Mucosa of descending colon (tissue), 3 donors: Measurements from ENCODE around the gene SLC6A3. TPM values are rescaled to one million over a fixed set of nuclear protein-coding genes. Genes with fewer than 3 reads are reported as not detected.

ENCODE experiments used
- ATAC-seq: fragments of 200-7000 bp; cut with Tn5 transposase; one replicate; pipeline ENCODE4 v1.9.1; 2020; ENCODE audit warnings: mild to moderate bottlenecking, moderate library complexity
- DNase-seq, 3 donors: peaks; one replicate each; pipeline ENCODE4 v3.0.0-alpha.2; 2020
- H3K36me3 ChIP-seq: fragments of 200-600 bp; one replicate; pipeline ENCODE4 v1.8.0; 2021; ENCODE audit warnings: low read depth, mild to moderate bottlenecking
- H3K4me1 ChIP-seq: fragments of 200-600 bp; one replicate; pipeline ENCODE4 v1.8.0; 2021; ENCODE audit warnings: low read depth, mild to moderate bottlenecking
- H3K4me3 ChIP-seq: fragments of 200-600 bp; one replicate; pipeline ENCODE4 v1.8.0; 2021; ENCODE audit warnings: mild to moderate bottlenecking
- H3K9me3 ChIP-seq: fragments of 200-600 bp; one replicate; pipeline ENCODE4 v1.8.0; 2021; ENCODE audit warnings: mild to moderate bottlenecking
- CTCF ChIP-seq: fragments of 200-600 bp; IDR thresholded peaks from one replicate; pipeline ENCODE4 v1.8.0; 2022; ENCODE audit warnings: antibody characterized with exemption, mild to moderate bottlenecking
- intact Hi-C, 2 donors: fragments of 100-400 bp; cut with DNase I in 1 of 2; cut with micrococcal nuclease in 1 of 2; formaldehyde crosslinking; loops; one replicate each; pipeline versions ENCODE4 v1.11.0 to v1.11.1; 2022; cut with DNase I, micrococcal nuclease
- total RNA-seq, 3 donors: library from RNA; stranded (reverse); fragmentation: NEBNext Ultra II Directional in 2 of 3; extraction: Animal tissue kit (Norgen Biotek cat#: 25700) in 2 of 3; gene quantifications; one replicate each; pipeline versions ENCODE4 v1.2.1 to v1.2.4, GENCODE V29; 2021 to 2023
- donor health status: DM: no; HTN: no; CAD: no; lungs with moderate emphysema.
- donor health status: DM: no; HTN: no; CAD: no.
- donor health status: DM: no; HTN: yes; CAD: no.

The SLC6A3 gene
- total RNA-seq, 3 donors from 2014 or later: not detected

- peak in 2 of 3 donors; percentile 38 to 60 for DNase-seq
- no peak for TF ChIP-seq CTCF
- peak overlapping the region; percentile 80 for H3K4me3 ChIP-seq
- peaks cover 3% of the 10 kb centered on the region for H3K36me3 ChIP-seq
- ATAC-seq: peak; percentile 9
- intact Hi-C loops: no loop called here
- peaks cover 14% of the 10 kb centered on the region for H3K4me1 ChIP-seq
- H3K9me3 ChIP-seq: no peaks in the 10 kb centered on the region
These were observed 101.0 kb downstream of the SLC6A3 start for GRCh38 chr5:1343931-1344901.

- Histone ChIP-seq H3K4me1 (peaks cover 14% of the 10 kb centered on the region), H3K4me3 (no peak overlapping the region), H3K9me3 (no peaks in the 10 kb centered on the region), H3K36me3 (peaks cover 3% of the 10 kb centered on the region)
- no peak for DNase-seq
- ATAC-seq: no peak
- no peak for TF ChIP-seq CTCF
- intact Hi-C loops: no loop called here
These were observed 101.9 kb downstream of the SLC6A3 start for GRCh38 chr5:1343315-1343751.

Other genes with a start within 250 kb of the SLC6A3 start
- gene SLC6A19, start 243.8 kb downstream of the SLC6A3 start, total RNA-seq: 10 to 100 TPM; 14.4 to 92.8 (median 29.2) TPM
- gene SLC6A18, start 220.1 kb downstream of the SLC6A3 start, total RNA-seq: under 1 TPM in 1 of 3 donors, not detected in 2; 0.89 TPM
- gene TERT, start 150.4 kb downstream of the SLC6A3 start, total RNA-seq: 1 to 10 TPM; 2.1 to 5.0 (median 2.8) TPM
- gene CLPTM1L, start 100.3 kb downstream of the SLC6A3 start, total RNA-seq: 100 to 1,000 TPM in 1 of 3 donors, 10 to 100 TPM in 2; 86.6 to 101 (median 97.6) TPM
- 10 to 100 TPM in 2 of 3 donors, 1 to 10 TPM in 1; 6.7 to 27.2 (median 26.0) TPM for gene LPCAT1, start 78.5 kb upstream of the SLC6A3 start, total RNA-seq